HFF-Myc (cell line): ENCODE measurements around the gene ERCC6.
A peak's percentile ranks its signal among the peaks of the same experiment; 100 is the strongest.

Source experiments
- DNase-seq: peaks from one replicate; pipeline ENCODE4 v3.0.0-alpha.2; 2011; ENCODE audit warnings: low read depth; ENCODE audit errors: extremely low read depth
- H3K4me3 ChIP-seq: replicated peaks from 2 replicates; pipeline ENCODE4 v1.5.1; 2011; ENCODE audit warnings: low read depth, mild to moderate bottlenecking, control low read depth, low read length
- CTCF ChIP-seq: IDR thresholded peaks from 2 replicates; pipeline ENCODE4 v1.5.1; 2012; ENCODE audit warnings: mild to moderate bottlenecking, low read depth, low read length, control low read depth; ENCODE audit errors: missing control alignments

ERCC6 gene

GRCh38 chr10:49498425-49498824, 40.5 kb downstream of the ERCC6 start:
- peak; percentile 65 for DNase-seq
- H3K4me3 ChIP-seq = no peak overlapping the region
- TF ChIP-seq CTCF = no peak

DNA sequence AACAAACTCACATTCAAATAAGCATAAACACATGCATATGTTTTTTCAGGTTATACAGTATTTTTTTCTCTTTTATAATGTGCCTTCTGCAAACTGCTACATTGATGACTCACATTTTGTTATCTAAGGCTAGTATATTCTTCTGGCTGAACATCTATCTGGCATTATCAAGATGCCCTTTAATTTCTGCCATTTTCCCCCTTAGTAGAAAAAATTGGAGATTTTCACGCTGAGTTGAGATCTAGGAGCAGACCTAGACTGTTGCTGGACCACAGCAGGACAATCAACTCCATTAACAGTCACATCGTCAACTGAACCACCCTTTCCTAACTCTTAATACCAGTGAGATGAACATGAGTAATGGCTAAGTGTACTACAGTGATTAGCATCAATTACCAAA, 41.6 kb downstream of the ERCC6 start:
- no peak for TF ChIP-seq CTCF
- DNase-seq = no peak
- H3K4me3 ChIP-seq = no peak overlapping the region

DNA sequence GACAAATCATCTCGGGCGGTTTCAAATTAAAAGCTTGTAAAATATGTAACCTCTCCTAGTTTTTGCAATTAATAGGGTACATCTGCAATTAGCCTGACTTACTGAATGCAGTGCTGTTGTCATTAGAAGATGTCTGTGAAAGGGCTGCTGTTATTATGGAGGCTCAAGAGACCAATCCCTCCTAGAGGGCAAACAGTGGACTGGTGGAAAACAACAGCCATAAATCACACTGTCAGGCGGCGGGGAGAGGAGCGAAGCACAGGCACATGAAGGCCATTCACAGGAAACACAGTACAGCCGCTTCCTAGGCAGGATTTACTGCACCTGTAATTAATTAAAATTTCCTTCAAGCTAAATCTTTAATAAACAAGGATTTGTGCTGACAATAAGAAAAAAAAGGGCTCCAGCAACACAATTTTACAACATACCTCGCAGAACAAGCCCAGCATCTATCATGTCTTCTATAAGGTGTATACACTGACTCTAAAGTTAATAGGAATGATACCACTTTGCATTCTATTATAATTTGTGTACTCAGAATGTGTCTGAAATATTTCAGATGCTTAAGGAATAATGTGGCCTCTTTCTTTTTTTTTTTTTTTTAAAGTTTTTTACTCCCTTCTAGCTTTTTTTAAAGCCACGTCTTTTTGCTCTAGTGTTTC, 50.7 kb downstream of the ERCC6 start:
- DNase-seq = peak; percentile 52
- no peak for TF ChIP-seq CTCF

DNA sequence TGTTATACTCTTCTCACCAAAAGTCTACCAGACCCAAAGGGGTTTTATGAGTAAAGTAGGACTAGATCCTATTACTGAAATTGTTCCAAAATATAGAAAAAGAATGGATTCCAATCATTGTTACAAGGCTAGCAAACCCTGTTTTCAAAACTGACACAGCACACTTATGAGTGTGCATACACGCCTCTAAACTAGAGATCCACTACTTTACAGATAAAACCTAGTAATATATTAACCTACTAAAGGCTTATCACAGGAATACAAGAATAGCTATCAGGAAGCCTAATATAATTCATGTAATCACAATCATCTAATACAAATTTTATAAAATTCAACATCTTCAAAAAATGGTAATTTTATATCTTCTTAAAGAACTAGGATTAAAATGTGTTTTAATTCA, 52.2 kb downstream of the ERCC6 start:
- H3K4me3 ChIP-seq = no peak overlapping the region
- no peak for TF ChIP-seq CTCF
- no peak for DNase-seq

More for the DNA sequence above, 50.7 kb downstream of the ERCC6 start:
- no peak overlapping the region for H3K4me3 ChIP-seq

DNA sequence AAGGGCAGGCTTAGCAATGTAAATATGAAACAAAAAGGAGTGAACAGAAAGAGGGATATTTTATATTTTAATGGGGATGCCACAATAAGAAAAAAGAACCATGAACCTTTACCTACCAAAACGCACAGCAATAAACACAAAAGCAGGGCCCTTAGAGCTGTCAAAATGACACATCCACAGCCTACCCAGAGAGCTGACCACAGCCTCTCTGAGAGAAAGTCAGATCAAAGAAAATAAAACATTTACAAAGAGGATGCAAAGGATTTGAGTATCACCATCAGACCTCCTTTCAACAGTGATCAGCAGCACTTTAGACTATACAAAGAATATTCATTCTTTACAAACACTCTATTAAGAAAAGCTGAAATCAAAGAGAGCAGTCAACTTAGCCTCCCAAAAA, 52.9 kb downstream of the ERCC6 start:
- no peak for TF ChIP-seq CTCF
- no peak overlapping the region for H3K4me3 ChIP-seq
- DNase-seq = no peak

- no peak for DNase-seq
Observed at GRCh38 chr10:49484486-49485235, 54.3 kb downstream of the ERCC6 start.

More at GRCh38 chr10:49484486-49485235, 54.3 kb downstream of the ERCC6 start:
- no peak overlapping the region for H3K4me3 ChIP-seq
- TF ChIP-seq CTCF = no peak
